H54 (cell line): ENCODE measurements around the gene PRR29.

ENCODE experiments used
- DNase-seq: peaks from one replicate; pipeline ENCODE4 v3.0.0; 2011; ENCODE audit warnings: low spot score, mixed read lengths; ENCODE audit not compliant: insufficient read length
- FAIRE-seq: peaks from 3 replicates; lab custom pipeline; 2011; peaks lifted over from hg19 to GRCh38; lab: Jason Lieb, UNC
- POLR2A ChIP-seq: IDR thresholded peaks from 2 replicates; pipeline ENCODE4 v1.6.1; 2011; ENCODE audit warnings: low read depth, mild to moderate bottlenecking, low read length

Gene PRR29

DNA sequence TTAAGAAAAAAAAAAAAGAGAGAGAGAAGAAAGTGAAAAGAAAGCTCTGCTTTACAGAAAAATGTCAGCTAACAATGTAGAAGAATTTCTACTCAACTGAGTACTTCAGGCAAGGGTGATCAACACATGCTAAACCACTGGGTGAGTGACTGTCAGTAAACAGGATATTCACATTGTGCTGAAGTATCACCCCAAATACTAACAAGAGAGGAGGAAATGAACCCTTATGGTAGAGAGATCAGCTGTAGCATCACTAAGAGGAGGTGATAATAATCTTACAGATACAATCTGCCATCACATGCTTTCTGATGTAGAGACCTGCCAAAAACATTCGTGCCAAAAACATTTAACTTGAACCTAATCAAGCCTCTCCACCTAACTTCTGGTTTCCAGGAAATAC is 53.0 kb downstream of the PRR29 start:
- FAIRE-seq = no peak
- TF ChIP-seq POLR2A = no peak

DNA sequence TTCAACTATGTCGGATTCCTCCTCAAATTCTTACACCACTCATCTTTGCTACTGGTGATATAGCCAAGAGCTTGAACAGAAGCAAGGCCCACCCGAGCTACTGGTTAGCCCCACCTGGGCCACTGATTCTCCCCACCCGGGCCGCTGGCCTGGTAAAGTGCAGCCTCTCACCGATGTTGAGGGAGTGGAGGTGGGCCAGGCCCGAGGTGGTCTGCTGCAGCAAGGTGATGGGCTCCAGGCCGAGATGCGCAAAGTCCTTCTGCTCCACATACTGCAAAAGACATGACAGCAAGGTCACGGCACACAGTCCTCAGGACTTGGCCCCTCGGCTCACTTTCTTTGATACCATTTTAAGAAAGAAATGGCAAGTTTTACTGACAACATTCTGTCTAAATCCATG is 55.0 kb downstream of the PRR29 start:
- DNase-seq = no peak
- FAIRE-seq = no peak
- TF ChIP-seq POLR2A = no peak

More for the DNA sequence above, 53.0 kb downstream of the PRR29 start:
- DNase-seq = no peak
